HG03521 (cell line): ENCODE data around the gene SWAP70.
"Not testable (repeated sequence)": the region's sequence is repeated elsewhere in the genome, so short reads cannot be mapped to it uniquely, and the experiment has no call there.

Experiments
- ATAC-seq: cut with Tn5 transposase; IDR thresholded peaks from one replicate; pipeline ENCODE4 v1.9.1; 2021; ENCODE audit warnings: mild to moderate bottlenecking, moderate library complexity; ENCODE audit not compliant: unreplicated experiment

SWAP70 gene

DNA sequence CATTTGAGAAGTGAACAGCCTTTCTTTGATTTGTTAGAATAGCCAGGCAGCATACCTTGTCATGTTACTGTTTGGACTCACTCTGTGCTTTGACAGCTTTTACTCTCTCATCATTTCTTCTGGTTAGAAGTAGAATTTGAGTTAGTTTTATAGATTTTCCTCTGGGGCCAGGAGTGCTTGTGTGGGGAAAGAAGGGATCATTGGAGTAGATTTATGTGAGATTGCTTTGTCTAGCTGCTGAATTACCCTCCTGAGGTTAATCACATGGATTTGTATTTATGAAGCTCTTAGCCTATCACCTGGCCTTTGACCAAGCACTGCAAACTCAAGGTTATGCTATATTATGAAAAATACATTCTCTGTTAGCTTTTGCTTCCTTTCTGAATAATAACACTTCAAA lies 54.3 kb downstream of the SWAP70 start:
- no peak for ATAC-seq

DNA sequence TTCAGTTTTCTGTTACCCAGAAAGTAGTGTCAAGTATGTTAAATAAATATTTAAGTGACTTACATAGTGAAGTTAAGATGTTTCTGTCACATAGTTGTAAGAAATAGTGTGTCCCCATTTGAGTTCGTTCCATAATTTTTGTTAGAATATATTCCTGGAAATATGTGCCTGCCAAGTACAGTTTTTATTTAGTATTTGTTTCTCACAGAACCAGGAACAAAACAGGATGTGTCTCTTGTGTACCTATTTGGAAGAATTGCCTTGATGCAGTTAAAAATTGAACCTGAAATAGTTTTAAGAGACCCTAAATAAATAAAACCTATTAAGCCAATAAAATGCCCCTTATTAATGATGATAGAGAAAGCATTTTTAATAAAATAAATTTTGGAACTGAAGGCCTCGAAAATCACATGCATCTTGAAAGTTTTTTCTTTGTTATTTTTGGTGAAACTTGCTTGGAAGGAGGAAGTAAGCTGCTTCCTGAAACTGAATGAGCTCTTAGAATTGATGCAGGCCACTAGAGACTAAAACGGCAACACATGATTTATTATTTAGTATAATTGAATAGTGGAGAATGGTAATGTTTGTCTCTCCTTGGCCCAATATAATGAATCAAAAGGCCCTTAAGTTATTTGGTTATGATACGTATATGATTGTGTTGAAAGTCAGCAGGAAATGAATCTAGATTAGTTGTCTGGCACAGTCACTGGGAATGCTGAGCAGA lies 55.9 kb downstream of the SWAP70 start:
- ATAC-seq = no peak

DNA sequence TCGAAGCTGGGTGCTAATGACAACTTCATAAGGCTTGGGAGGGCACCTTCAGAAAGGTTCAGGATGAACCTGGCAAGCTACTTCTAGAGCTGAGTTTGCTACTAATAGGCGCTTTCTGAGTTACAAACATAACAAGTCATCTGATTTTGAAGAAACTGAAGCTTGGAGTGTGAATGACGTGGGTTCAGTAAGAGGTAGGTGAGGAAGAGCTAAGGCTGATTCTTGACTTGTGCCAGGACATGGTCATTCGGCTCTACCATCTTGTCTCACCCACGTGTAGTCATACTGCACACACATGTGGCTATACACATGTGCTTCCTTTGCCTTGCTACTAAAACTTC lies 56.4 kb downstream of the SWAP70 start:
- no peak for ATAC-seq

DNA sequence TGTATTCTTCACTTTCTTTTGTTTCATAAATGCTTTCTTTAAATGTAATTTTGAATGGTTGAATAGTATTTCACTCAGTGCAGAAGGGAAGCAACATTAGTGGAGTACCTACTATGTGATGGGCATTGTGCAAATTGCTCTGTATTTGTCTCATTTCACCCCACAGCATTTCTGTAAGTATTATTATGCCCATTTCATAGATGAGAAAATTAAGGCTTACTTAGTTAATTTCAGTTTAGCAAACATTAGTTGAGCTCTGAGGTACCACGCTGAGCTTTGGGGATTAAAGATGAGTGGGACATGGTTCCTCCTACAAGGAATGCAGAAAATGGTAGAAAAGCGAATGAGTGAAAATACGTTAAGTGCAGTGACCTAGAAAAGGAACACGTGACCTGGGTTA lies 58.1 kb downstream of the SWAP70 start:
- ATAC-seq = no peak

DNA sequence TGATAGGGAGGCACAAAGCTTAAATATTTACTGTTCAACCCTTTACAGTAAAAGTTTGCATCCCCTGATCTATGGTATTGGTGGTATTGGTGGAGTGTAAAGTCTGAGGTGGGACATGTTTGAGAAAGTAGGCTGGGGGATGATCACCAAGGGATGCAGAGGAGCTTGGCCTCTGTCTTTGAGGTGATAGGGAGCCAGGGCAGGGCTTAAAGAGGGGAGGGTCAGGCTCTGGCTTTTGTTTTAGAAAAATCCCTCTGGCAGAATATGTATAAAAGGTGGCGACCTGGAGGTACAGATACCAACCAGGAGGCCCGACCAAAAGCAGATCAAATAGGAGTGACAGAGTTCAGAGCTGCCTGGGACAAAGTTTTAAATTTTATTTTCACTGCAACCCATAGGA lies 59.0 kb downstream of the SWAP70 start:
- ATAC-seq = no peak

DNA sequence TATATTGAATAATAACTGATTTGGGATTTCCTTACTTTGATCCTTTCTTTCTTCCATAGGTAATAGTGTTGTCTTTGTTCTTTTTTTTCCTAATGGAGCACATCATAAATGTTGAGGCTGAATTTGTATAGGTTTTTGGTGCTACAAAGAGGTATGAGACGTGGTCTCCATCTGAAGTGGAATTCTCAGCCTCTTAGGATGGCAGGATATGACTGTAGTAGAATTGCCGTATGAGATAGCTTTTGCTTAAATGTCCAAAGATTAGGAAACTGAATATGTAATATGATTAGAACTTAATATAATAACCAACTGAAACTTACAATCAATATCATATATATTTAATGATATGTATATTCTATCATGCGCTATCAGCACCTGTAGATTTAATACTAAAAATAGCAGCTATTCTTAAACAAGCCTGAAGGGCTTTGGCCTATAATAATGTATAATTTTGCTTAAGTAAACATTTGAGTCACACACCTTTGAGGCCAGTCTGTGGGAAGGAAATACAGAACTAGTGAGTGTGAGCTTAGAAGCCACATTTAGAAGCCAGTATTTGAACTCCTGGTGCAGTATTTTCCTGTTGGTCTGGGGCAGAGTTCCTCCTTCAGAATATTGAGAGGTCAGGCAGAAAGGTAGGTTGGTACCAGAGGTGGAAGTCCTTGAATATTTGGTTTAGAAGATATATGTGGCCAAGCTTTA lies 62.6 kb downstream of the SWAP70 start:
- ATAC-seq = no peak

DNA sequence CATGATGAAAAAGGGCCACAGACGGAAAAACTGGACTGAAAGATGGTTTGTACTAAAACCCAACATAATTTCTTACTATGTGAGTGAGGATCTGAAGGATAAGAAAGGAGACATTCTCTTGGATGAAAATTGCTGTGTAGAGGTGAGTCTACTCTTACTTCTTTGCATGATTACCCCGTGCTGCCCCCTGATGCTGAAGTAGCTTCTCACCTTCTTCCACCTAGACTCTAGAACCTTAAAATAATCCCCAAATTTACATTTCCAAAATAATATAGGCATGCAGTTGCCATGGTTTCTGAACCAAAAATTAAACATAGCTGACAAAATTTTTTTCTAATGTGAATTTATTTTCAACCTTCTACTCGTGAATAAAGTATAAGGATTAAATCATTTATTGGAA lies 64.2 kb downstream of the SWAP70 start:
- ATAC-seq = no peak

DNA sequence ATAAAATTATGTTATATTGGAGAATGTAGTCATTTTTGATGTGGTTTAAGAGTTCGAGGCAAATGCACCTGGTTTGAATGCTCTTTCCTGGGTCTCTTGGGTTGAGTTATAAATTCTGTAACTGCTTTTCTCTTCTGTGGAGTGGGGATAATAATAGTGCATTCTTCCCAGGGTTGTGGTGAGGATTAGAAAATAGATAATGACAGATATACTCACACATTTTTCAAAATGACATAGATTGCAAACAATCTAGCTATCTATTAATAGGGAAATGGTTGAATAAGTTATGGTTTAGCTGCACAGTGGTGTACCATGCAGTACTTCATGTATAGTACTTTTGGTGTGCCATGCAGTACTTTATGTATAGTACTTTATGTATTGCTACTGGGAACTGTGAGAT lies 67.4 kb downstream of the SWAP70 start:
- ATAC-seq = no peak

DNA sequence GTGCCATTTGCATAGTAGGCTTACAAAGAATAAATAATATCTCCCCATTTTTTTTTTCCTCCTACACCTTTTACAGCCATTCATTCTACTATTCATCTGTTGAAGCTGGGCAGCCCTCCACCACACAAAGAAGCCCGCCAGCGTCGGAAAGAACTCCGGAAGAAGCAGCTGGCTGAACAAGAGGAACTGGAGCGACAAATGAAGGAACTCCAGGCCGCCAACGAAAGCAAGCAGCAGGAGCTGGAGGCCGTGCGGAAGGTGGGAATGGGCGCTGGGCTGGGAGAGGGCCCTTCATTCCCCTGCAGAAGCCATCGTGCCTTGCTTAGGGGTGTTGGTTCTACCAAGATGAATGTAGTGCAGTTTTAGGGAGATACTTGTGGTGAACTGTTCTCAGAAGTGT lies 68.6 kb downstream of the SWAP70 start:
- ATAC-seq = no peak

DNA sequence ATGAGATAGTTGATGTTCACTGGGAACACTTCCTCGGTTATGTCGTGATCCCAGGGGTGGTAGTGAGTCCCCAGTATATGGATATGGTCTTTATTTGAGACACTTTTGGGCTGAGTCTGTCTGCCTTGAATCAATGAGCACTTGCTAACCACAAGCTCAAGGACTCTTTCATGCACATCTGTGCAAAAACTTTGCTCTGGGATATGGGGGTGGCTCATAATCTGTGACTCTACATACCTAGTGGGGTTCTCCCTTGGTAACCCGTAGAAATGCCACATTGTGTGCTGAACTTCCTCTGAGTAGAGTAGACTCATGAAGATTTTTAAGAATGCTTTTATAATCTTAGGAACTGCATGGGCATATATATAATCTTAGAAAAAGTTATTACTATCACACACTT lies 69.3 kb downstream of the SWAP70 start:
- no peak for ATAC-seq

DNA sequence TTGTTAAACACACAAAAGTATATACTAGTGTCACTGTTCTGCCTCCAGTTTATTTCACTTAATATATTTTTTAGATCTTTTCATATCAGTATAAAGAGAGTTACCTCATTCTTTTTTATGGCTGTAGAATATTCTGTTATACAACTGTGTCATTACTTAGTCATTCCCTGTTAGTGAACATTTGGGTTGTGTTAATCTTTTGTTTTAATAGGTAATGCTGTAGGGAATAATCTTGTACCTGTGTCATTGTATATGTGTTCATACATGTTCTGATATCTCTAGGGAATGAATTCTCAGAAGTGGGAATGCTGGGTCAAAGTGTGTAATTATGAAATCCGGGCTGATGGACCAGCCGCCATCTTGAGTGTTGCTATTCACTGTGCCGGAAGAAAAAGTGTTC lies 71.4 kb downstream of the SWAP70 start:
- ATAC-seq = no peak

DNA sequence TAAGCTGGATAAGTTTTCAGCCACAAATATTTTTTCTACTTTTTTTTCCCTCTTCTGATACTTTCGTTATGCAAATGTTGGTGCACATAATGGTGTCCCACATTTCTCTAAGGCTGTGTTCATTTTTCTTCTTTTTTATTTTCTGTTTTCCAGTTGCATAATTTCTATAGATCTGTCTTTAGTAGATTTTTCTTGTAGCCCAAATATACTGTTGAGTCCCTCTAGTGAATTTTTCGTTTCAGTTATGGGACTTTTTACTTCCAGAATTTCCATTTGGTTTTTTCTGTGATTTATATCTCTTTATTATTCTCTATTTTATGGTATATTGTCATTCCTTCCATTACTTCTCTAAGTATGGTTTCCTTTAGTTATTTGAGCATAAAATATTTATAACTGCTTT lies 72.0 kb downstream of the SWAP70 start:
- ATAC-seq = no peak

DNA sequence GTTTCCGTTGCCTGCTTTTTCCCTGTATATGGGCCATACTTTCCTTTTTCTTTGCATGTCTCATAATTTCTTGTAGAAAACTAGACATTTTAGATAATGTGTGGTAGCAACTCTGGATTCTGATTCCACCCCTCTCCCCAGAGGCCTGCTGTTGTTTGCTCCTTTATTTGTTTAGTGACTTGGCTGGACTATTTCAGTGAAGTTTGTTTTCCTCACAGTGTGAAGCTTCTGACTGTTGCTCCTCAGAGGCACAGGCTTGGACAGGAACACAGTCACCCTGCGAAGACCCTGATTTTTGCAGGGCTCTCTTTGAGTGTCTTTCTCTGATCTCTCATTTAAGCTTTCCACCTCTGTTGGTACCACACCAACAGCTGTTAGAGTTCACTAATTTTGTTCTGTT lies 72.5 kb downstream of the SWAP70 start:
- no peak for ATAC-seq

DNA sequence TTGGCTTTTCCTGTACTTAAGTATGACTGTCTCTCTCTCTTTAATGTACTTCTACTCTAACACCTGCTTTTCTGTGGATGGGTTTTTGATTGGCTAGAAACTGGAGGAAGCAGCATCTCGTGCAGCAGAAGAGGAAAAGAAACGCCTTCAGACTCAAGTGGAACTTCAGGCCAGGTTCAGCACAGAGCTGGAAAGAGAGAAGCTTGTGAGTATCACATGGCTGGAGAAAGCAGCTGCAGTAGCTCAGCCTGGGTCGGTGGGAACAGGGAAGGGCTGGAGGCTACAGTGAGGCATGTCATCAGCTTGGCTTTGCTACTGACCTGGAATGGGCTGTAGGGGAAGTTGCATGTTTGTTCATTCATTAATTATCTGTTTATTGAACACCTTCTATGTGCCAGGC lies 74.2 kb downstream of the SWAP70 start:
- ATAC-seq = no peak

DNA sequence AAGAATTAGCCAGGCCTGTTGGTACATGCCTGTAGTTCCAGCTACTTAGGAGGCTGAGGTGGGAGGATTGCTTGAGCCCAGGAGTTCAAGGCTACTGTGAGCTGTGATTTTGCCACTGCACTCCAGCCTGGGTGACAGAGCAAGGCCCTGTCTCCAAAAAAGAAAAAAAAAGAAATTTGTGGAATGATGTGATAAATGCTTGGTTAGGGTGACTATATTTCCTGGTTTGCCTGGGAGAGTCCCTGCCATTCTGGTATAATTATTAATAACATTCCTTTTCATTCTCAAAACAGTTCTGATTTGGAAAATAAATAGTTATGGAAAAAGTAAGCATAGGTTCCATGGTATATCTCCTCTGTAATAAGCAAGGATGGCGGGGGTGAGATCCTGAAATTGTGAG lies 74.8 kb downstream of the SWAP70 start:
- no peak for ATAC-seq

DNA sequence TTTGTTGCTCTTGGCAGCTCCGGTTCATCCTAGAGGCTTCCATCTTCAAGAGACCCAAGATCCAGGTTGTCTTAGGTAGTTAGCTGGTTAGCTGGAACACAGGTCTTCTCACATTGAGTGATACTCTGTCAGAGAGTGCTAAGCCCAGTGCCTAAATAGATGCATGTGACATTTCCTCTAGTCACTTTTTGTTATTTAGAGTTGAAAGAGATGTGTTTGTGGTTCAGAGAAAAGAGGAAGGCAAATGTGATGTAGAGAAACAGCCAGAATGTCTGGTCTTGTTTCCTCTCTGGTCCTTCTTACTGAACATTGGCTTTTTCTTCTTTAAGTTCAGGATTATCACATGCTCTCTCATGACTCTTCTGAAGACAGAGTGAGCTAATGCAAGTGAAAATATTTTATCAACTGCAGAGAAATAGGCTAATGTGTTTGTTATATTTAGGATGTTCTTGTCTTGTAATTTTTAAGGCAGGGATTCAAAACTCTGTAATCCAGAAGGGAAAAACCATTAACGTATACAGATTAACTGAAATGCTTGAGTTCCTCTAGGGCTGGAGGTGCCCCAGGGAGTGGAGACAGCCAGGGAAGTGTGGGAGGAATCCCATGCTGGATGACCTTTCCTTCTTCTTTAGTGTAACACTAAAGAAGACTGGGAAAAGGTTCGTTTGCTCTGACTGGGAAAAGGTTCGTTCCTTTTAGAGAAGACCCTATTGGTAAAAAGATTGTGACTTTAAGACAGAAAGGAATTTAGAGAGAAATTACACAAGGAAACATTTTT lies 75.4 kb downstream of the SWAP70 start:
- peak; percentile 60 for ATAC-seq

DNA sequence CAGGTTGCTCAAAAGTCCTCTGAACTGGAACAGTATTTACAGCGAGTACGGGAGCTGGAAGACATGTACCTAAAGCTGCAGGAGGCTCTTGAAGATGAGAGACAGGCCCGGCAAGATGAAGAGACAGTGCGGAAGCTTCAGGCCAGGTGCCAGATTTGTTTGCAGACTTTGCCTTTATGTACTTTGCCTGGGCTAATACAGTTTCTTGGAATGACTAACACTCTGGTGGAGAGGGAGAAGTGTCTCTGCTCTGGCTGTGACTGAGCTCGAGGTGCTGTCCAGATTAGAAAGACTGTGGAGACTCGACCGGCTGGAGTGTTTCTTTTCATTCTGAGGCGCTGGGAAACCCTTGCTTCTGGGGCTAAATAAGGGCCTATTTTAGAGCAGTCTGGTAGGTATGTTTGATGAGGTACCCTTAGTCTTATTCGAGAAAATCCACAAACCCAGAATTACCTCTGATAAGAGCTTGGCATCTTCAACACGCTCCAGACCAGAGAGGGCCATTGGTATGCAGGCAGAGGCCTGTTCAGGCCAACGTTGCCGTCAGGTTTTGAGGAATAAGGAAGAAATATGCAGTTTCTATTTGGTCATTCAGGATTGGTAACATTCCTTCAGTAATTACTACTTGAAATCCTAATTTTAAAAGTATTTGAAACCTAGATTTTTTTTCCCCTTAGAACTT lies 76.5 kb downstream of the SWAP70 start:
- ATAC-seq = no peak

DNA sequence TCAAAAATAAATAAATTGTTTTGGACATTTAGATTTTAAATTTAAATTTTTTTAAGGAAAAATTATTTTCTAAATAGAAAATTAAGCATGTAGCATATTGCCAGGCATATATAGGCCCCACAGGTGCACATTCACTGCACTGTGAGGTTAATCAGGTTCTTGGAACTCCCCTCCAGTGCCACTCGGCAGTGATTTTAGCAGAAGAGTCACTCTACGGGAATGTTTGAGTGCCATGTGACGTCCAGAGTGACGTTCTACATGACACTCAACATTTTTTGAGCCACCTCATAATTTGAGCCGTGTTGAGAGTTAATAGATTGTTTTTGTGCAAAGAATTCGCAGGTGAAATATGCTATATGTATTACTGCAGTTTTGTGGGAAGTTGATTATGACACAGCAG lies 77.4 kb downstream of the SWAP70 start:
- no peak for ATAC-seq

DNA sequence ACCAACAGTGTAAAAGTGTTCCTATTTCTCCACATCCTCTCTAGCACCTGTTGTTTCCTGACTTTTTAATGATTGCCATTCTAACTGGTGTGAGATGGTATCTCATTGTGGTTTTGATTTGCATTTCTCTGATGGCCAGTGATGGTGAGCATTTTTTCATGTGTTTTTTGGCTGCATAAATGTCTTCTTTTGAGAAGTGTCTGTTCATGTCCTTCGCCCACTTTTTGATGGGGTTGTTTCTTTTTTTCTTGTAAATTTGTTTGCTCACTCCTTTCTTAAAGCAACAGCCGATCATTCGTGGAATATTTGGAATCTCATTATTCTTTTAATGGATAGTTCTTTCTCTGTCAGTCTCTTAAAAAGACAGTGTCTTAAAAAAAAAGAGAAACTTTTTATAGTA lies 79.6 kb downstream of the SWAP70 start:
- not testable (repeated sequence) for ATAC-seq

DNA sequence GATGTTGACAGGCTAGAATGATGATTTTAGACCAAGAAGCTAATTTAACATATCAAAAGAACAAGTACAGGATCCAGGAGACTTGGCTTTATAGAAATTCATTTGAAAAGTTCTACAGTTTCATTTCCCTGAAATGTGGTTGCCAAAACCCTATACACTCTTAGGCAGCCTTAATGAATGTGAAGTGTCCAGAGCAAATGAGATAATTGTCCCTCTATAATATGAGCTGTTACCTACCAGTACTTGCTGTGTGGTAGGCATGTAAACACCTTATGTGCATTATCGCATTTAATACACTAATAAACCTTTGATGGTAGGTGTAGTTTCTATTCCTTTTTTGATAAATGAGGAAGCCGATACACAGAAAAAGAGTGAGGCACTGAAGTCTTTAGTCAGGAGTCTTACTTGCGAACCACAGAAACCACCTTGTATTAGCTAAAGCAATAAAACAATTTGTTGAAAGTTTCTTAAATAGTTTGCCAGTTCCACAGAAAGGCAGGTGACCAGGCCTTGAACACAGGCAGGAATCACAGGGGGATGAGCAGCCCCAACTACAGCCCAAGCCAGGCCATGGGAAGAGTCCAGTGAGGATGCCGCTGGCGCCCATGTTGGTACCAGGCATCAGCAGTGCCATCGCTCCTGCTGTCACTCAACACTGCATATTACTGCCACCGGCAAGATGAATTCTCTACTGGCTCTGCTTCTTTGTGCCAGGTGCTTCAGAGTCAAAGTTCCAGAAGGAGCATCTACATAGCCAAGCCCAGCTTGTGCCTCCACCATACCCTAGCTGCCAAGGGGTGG lies 81.7 kb downstream of the SWAP70 start:
- ATAC-seq = peak; percentile 41

DNA sequence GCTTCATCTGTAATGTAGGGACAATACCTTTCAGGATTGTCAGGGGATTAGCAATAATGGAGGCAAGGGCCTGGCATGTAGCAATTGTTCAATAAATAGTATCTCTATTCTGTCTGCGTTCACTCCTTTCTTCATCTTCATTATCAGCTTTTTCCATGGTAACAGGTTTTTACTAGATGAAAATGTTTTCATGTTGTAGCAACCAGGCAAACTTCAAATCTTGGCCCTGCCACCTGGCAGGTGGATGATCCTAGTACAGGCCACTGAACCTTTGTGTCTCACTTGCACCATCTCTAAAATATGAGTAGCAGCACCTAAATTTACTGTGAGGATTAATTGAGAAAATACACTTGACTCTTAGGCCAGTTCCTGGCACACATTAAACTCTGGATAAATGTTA lies 83.4 kb downstream of the SWAP70 start:
- ATAC-seq = no peak
